GM12878 (cell line): Measurements from ENCODE around the gene SEMA4G. TPM values are rescaled to one million over a fixed set of nuclear protein-coding genes. Genes with fewer than 3 reads are reported as not detected.

Source experiments
- ATAC-seq: fragments of 200-7000 bp; cut with Tn5 transposase; 3 replicates; pipeline ENCODE4 v1.9.1; 2020; ENCODE audit warnings: mild to moderate bottlenecking, moderate library complexity
- BruUV-seq: library from RNA; stranded (reverse); fragments of 400-500 nt; replicated peaks from 2 replicates; lab custom pipeline; 2021; lab: Mats Ljungman, UMichigan
- CTCF ChIA-PET: fragments of 300-600 bp; sonication (Branson Sonifier 250); formaldehyde crosslinking; extraction: SDS; loops from one replicate; lab custom pipeline; 2021; ENCODE audit warnings: inconsistent platforms; lab: Yijun Ruan, JAX
- POLR2A ChIA-PET: fragments of 350-600 bp; formaldehyde crosslinking; extraction: SDS; loops from one replicate; lab custom pipeline; 2021; ENCODE audit warnings: inconsistent platforms; lab: Charles Lee
- RAD21 ChIA-PET: fragments of 300-600 bp; sonication (Branson Sonifier 250); formaldehyde crosslinking; loops from one replicate; lab custom pipeline; 2023; ENCODE audit warnings: antibody characterized with exemption; ENCODE audit not compliant: unreplicated experiment; lab: Charles Lee
- SMC1A ChIA-PET: fragments of 300-600 bp; sonication (Branson Sonifier 250); formaldehyde crosslinking; loops from one replicate; lab custom pipeline; 2023; ENCODE audit not compliant: unreplicated experiment, uncharacterized antibody; lab: Charles Lee
- DNase-seq: peaks from one replicate; pipeline ENCODE4 v3.0.0-alpha.2; 2011; ENCODE audit warnings: low read depth, low spot score
- FAIRE-seq: peaks from 3 replicates; lab custom pipeline; 2011; peaks lifted over from hg19 to GRCh38; lab: Jason Lieb, UNC
- H2AFZ ChIP-seq: 2 replicates; pipeline ENCODE4 v1.6.0; 2011; ENCODE audit warnings: low read depth, low read length, control low read depth; ENCODE audit not compliant: control insufficient read depth
- H3K27ac ChIP-seq: 2 replicates; pipeline ENCODE4 v1.5.1; 2011; ENCODE audit warnings: control low read depth; ENCODE audit not compliant: control insufficient read depth, insufficient read depth
- H3K27me3 ChIP-seq, 2 experiments: replicated peaks in 1 of 2; 2 replicates each; pipeline versions ENCODE4 v1.6.0 to v1.6.1; 2011; ENCODE audit warnings: low read length in 1 of 2; ENCODE audit not compliant: control insufficient read depth in 2 of 2, insufficient read depth in 2 of 2
- H3K36me3 ChIP-seq, 2 experiments: 2 replicates each; pipeline ENCODE4 v1.5.1; 2011; ENCODE audit warnings: low read length in 1 of 2; ENCODE audit not compliant: control insufficient read depth in 2 of 2, insufficient read depth in 2 of 2
- H3K4me1 ChIP-seq: 2 replicates; pipeline ENCODE4 v1.6.1; 2011; ENCODE audit warnings: mild to moderate bottlenecking, low read length, moderate library complexity, mixed read lengths; ENCODE audit not compliant: control insufficient read depth, insufficient read depth
- H3K4me2 ChIP-seq: 2 replicates; pipeline ENCODE4 v1.6.0; 2011; ENCODE audit warnings: control low read depth; ENCODE audit not compliant: control insufficient read depth, insufficient read depth
- H3K4me3 ChIP-seq: fragments of 200-600 bp; sonication (generic); 2 replicates; pipeline ENCODE4 v1.5.1; 2016
- H3K79me2 ChIP-seq: 2 replicates; pipeline ENCODE4 v1.6.0; 2011; ENCODE audit warnings: low read length; ENCODE audit not compliant: control insufficient read depth, insufficient read depth
- H3K9ac ChIP-seq: 2 replicates; pipeline ENCODE4 v1.8.0; 2011; ENCODE audit warnings: low read length, control low read depth, mixed read lengths; ENCODE audit not compliant: control insufficient read depth, insufficient read depth
- H3K9me3 ChIP-seq: replicated peaks from 3 replicates; pipeline ENCODE4 v1.5.1; 2011; ENCODE audit warnings: mild to moderate bottlenecking, low read length; ENCODE audit not compliant: control insufficient read depth, insufficient read depth
- H4K20me1 ChIP-seq: 2 replicates; pipeline ENCODE4 v1.6.0; 2011; ENCODE audit not compliant: control insufficient read depth, insufficient read depth
- ASH2L ChIP-seq: fragments of 300-600, 200-600 bp; sonication (generic); IDR thresholded peaks from 2 replicates; pipeline ENCODE4 v1.6.1; 2017; ENCODE audit warnings: low read depth, mild to moderate bottlenecking, borderline replicate concordance
- BCL3 ChIP-seq: IDR thresholded peaks from 2 replicates; pipeline ENCODE4 v1.6.1; 2011; ENCODE audit warnings: borderline replicate concordance, low read depth, mild to moderate bottlenecking, moderate library complexity, low read length; ENCODE audit not compliant: insufficient read depth, poor library complexity, severe bottlenecking
- CBX5 ChIP-seq: sonication (generic); IDR thresholded peaks from 2 replicates; pipeline ENCODE4 v1.6.1; 2016; ENCODE audit warnings: low read depth, moderate library complexity, mild to moderate bottlenecking, inconsistent platforms
- CHD1 ChIP-seq: IDR thresholded peaks from 2 replicates; pipeline ENCODE4 v1.6.1; 2012; ENCODE audit warnings: low read depth, low read length, improper control_type of control experiment
- DPF2 ChIP-seq: fragments of 450-650 bp; IDR thresholded peaks from 2 replicates; pipeline ENCODE4 v1.6.1; 2017; ENCODE audit warnings: mild to moderate bottlenecking
- FOXK2 ChIP-seq: fragments of 450-650 bp; IDR thresholded peaks from 2 replicates; pipeline ENCODE4 v1.6.1; 2017; ENCODE audit warnings: mild to moderate bottlenecking, moderate library complexity
- POLR2A ChIP-seq: IDR thresholded peaks from 2 replicates; pipeline ENCODE4 v1.6.1; 2011; ENCODE audit warnings: low read depth, mild to moderate bottlenecking, low read length
- SUPT20H ChIP-seq: IDR thresholded peaks from 2 replicates; pipeline ENCODE4 v1.6.1; 2011; ENCODE audit warnings: low read depth, mild to moderate bottlenecking, low read length, moderate library complexity, borderline replicate concordance; ENCODE audit not compliant: control insufficient read depth
- TBL1XR1 ChIP-seq: IDR thresholded peaks from 2 replicates; pipeline ENCODE4 v1.6.1; 2012; ENCODE audit warnings: low read depth, low read length, improper control_type of control experiment
- YBX1 ChIP-seq: fragments of 450-650 bp; IDR thresholded peaks from 2 replicates; pipeline ENCODE4 v1.6.1; 2016; ENCODE audit warnings: antibody characterized with exemption
- WGBS: methylation state at CpG from one replicate; pipeline ENCODE4 v1.1.6; 2016; ENCODE audit warnings: low lambda C conversion rate; ENCODE audit not compliant: insufficient replicate concordance, insufficient coverage; ENCODE audit errors: missing lambda C conversion rate; 5-methylcytosine and 5-hydroxymethylcytosine counted together
- in situ Hi-C: fragments of 300-500 bp; cut with MboI; formaldehyde crosslinking; loops from 9 replicates; pipeline ENCODE4 v1.14.3; 2018; ENCODE audit warnings: mixed read lengths
- intact Hi-C: fragments of 100-400 bp; cut with micrococcal nuclease; formaldehyde crosslinking; loops from one replicate; pipeline ENCODE4 v1.14.2; 2022; ENCODE audit not compliant: unreplicated experiment
- polyA plus RNA-seq, 11 experiments: library from polyadenylated mRNA; depleted of rRNA in 4 of 11; unstranded in 6 of 11; stranded (reverse) in 5 of 11; fragments of >200 nt; fragmentation: Nextera tagmentation in 4 of 11; fragmentation: Illumina TruSeq in 1 of 11; extraction: Ambion mirVana in 4 of 11; extraction: Trizol in 1 of 11; gene quantifications; 1 replicate in 1 of 11; 2 replicates in 10 of 11; pipeline versions ENCODE4 v1.2.1 to v1.2.3, GENCODE V29; 2011 to 2016; ENCODE audit warnings: inconsistent platforms in 2 of 11, missing spikeins in 2 of 11, low read depth in 1 of 11
- total RNA-seq, 4 experiments: library from RNA; depleted of rRNA in 3 of 4; stranded (reverse); fragments of >200 nt in 3 of 4; fragmentation: Illumina TruSeq in 1 of 4; extraction: Trizol in 1 of 4; gene quantifications; 2 replicates each; pipeline versions ENCODE4 v1.2.1 to v1.2.3, GENCODE V29; 2013 to 2021

The SEMA4G gene
- total and polyA plus RNA-seq, 10 of the 15 experiments (the other 5 are each of a cell fraction or from before 2014, with no cell fraction given), result 0.09 to 2.3 (median 0.44) TPM; not detected in 4

- 40% methylated on average over 9 of the region's 9 CpGs for WGBS
- FAIRE-seq, result no peak
- in situ Hi-C loops, result no loop called here
- Histone ChIP-seq H3K27me3 (peaks cover 7 to 10% of the 10 kb centered on the region in 2 experiments), H3K27ac (no peak overlapping the region), H3K9me3 (no peaks in the 10 kb centered on the region), H3K36me3 (no peaks in the 10 kb centered on the region), H3K4me1 (peaks cover 8% of the 10 kb centered on the region), H3K9ac (no peak overlapping the region), H3K4me3 (no peak overlapping the region), H3K79me2 (no peaks in the 10 kb centered on the region), H2AFZ (no peak overlapping the region), H4K20me1 (no peaks in the 10 kb centered on the region), H3K4me2 (no peak overlapping the region)
- POLR2A ChIA-PET, result no interaction called here
- SMC1A ChIA-PET, result interaction anchor here (1.2 to 2.4 kb wide), 3 partner anchors 15 to 135 kb away, joined by 4 to 9 read pairs (median 6); no protein-coding TSS in a partner anchor
- CTCF ChIA-PET, result interaction anchor here (0.6 to 6.8 kb wide), 15 partner anchors 11 to 477 kb away, joined by 3 to 91 read pairs (median 8); partner anchors contain the start of genes LZTS2, MRPL43, PDZD7 and SFXN3
- ATAC-seq, result no peak
- BruUV-seq, result no TSS peak
- TF ChIP-seq POLR2A, result no peak
- TF ChIP-seq FOXK2, result no peak
- no peak for TF ChIP-seq SUPT20H
- no peak for TF ChIP-seq TBL1XR1
- TF ChIP-seq YBX1, result no peak
- no peak for TF ChIP-seq DPF2
- TF ChIP-seq BCL3, result no peak
- no peak for TF ChIP-seq ASH2L
- TF ChIP-seq CHD1, result no peak
- no peak for TF ChIP-seq CBX5
- RAD21 ChIA-PET, result interaction anchor here (0.9 to 3.2 kb wide), 2 partner anchors 14 to 26 kb away, joined by 6 to 26 read pairs; partner anchors contain the start of genes LZTS2, MRPL43 and TWNK
- no peak for DNase-seq
- intact Hi-C loops, result loop anchor here (1.0 kb wide), 1 partner anchor 14 kb away; the partner anchor contains the start of gene LZTS2
Measured at GRCh38 chr10:101013365-101013825, 44.1 kb downstream of the SEMA4G start.
